ENCODE data around the gene LRRC23. TPM values are rescaled to one million over a fixed set of nuclear protein-coding genes. Genes with fewer than 3 reads are reported as not detected.

The LRRC23 gene
- total and polyA plus RNA-seq, 2 of the 13 experiments (the other 11 are each of a cell fraction or from before 2014, with no cell fraction given): 6.0 to 7.8 TPM

DNA sequence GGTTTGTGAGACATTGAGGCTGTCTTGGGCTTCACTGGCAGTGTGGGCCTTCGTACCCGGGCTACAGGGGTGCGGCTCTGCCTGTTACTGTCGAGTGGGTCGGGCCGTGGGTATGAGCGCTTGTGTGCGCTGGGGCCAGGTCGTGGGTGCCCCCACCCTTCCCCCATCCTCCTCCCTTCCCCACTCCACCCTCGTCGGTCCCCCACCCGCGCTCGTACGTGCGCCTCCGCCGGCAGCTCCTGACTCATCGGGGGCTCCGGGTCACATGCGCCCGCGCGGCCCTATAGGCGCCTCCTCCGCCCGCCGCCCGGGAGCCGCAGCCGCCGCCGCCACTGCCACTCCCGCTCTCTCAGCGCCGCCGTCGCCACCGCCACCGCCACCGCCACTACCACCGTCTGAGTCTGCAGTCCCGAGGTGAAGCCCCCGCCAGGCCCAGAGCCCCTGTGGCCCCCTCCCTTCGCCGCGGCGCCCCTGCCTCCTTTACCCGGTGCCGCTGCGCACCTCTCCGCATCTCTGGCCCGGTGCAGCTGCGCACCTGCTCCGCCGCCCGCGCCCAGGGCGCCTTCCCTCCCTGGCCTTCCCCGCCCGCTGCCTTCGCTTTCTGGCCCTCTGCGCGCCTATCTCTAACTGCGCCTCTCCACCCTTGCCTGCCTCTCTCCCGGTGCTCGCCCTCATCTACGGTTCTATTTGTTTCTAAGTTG is 9.8 kb downstream of the LRRC23 start, which contains the start of gene ENO2 (continued):
- TF ChIP-seq, protein P1, sequence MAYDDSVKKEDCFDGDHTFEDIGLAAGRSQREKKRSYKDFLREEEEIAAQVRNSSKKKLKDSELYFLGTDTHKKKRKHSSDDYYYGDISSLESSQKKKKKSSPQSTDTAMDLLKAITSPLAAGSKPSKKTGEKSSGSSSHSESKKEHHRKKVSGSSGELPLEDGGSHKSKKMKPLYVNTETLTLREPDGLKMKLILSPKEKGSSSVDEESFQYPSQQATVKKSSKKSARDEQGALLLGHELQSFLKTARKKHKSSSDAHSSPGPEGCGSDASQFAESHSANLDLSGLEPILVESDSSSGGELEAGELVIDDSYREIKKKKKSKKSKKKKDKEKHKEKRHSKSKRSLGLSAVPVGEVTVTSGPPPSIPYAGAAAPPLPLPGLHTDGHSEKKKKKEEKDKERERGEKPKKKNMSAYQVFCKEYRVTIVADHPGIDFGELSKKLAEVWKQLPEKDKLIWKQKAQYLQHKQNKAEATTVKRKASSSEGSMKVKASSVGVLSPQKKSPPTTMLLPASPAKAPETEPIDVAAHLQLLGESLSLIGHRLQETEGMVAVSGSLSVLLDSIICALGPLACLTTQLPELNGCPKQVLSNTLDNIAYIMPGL (CRISPR knock-in tag; IDR thresholded peaks at IDR 0.05; ENCODE audit: borderline replicate concordance in 1 of 2, low read depth in 1 of 2): peak in 1 of 2 experiments; percentile 46; a peak in 1 of 4 replicates
- TF ChIP-seq ZNF567 (CRISPR knock-in tag; IDR thresholded peaks at IDR 0.05; ENCODE audit: borderline replicate concordance) (0 out of 2 replicates have a peak, but pooled peaks have one; percentile 52), HOXA5 (CRISPR knock-in tag; IDR thresholded peaks at IDR 0.05) (peak; percentile 46), HES4 (CRISPR knock-in tag; IDR thresholded peaks at IDR 0.05; ENCODE audit: borderline replicate concordance) (peak; percentile 16; the same call in 1 of the 2 replicates), HIVEP1 (CRISPR knock-in tag; IDR thresholded peaks at IDR 0.05) (0 out of 2 replicates have a peak, but pooled peaks have one; percentile 19), ZC3H13 (CRISPR knock-in tag; IDR thresholded peaks at IDR 0.05) (0 out of 2 replicates have a peak, but pooled peaks have one; percentile 14), ISL2 (CRISPR knock-in tag; IDR thresholded peaks at IDR 0.05) (peak; percentile 33; the same call in 1 of the 2 replicates), YEATS2 (CRISPR knock-in tag; IDR thresholded peaks at IDR 0.05; ENCODE audit: borderline replicate concordance) (0 out of 2 replicates have a peak, but pooled peaks have one; percentile 8), ZNF749 (CRISPR knock-in tag; IDR thresholded peaks at IDR 0.05; ENCODE audit: borderline replicate concordance) (0 out of 2 replicates have a peak, but pooled peaks have one; percentile 32), DMAP1 (CRISPR knock-in tag; IDR thresholded peaks at IDR 0.05) (peak; percentile 32; the same call in 1 of the 2 replicates), TBX3 (IDR thresholded peaks at IDR 0.05; ENCODE audit: borderline replicate concordance) (no peak), ZNF674 (CRISPR knock-in tag; IDR thresholded peaks at IDR 0.05; ENCODE audit: low read depth) (0 out of 2 replicates have a peak, but pooled peaks have one; percentile 41), PCBP1 (IDR thresholded peaks at IDR 0.05; ENCODE audit: borderline replicate concordance, low read depth, low read length) (peak; percentile 72; the same call in 1 of the 2 replicates), SMAD1 (CRISPR knock-in tag; IDR thresholded peaks at IDR 0.05; ENCODE audit: borderline replicate concordance, low read depth) (0 out of 2 replicates have a peak, but pooled peaks have one; percentile 30), GABPB1 (CRISPR knock-in tag; IDR thresholded peaks at IDR 0.05) (peak; percentile 48; the same call in 1 of the 2 replicates), HNRNPK (IDR thresholded peaks at IDR 0.05; ENCODE audit: low read depth, low read length, poor library complexity, severe bottlenecking) (peak; percentile 99), DNMT3B (CRISPR knock-in tag; conservative IDR thresholded peaks at IDR 0.05) (no peak), ZNF564 (CRISPR knock-in tag; IDR thresholded peaks at IDR 0.05) (0 out of 2 replicates have a peak, but pooled peaks have one; percentile 55), ZNF746 (CRISPR knock-in tag; IDR thresholded peaks at IDR 0.05) (0 out of 2 replicates have a peak, but pooled peaks have one; percentile 37), IKZF1 (IDR thresholded peaks at IDR 0.05) (no peak), FOSL2 (CRISPR knock-in tag; IDR thresholded peaks at IDR 0.05) (peak; percentile 83)
- TF ChIP-seq, protein P2, sequence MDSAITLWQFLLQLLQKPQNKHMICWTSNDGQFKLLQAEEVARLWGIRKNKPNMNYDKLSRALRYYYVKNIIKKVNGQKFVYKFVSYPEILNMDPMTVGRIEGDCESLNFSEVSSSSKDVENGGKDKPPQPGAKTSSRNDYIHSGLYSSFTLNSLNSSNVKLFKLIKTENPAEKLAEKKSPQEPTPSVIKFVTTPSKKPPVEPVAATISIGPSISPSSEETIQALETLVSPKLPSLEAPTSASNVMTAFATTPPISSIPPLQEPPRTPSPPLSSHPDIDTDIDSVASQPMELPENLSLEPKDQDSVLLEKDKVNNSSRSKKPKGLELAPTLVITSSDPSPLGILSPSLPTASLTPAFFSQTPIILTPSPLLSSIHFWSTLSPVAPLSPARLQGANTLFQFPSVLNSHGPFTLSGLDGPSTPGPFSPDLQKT (CRISPR knock-in tag; IDR thresholded peaks at IDR 0.05; ENCODE audit: borderline replicate concordance): no peak
- TF ChIP-seq, protein P3, sequence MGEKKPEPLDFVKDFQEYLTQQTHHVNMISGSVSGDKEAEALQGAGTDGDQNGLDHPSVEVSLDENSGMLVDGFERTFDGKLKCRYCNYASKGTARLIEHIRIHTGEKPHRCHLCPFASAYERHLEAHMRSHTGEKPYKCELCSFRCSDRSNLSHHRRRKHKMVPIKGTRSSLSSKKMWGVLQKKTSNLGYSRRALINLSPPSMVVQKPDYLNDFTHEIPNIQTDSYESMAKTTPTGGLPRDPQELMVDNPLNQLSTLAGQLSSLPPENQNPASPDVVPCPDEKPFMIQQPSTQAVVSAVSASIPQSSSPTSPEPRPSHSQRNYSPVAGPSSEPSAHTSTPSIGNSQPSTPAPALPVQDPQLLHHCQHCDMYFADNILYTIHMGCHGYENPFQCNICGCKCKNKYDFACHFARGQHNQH (CRISPR knock-in tag; IDR thresholded peaks at IDR 0.05): 0 out of 2 replicates have a peak, but pooled peaks have one; percentile 5
